Mesothelial cell of epicardium (in vitro differentiated cells): Measurements from ENCODE around the gene SUV39H2. TPM values are rescaled to one million over a fixed set of nuclear protein-coding genes. Genes with fewer than 3 reads are reported as not detected.
"Not testable (repeated sequence)": the region's sequence is repeated elsewhere in the genome, so short reads cannot be mapped to it uniquely, and the experiment has no call there.

ENCODE experiments used
- DNase-seq, 2 experiments: peaks; one replicate each; pipeline ENCODE4 v3.0.0; 2021; ENCODE audit warnings: low spot score in 2 of 2; ENCODE audit not compliant: unreplicated experiment in 2 of 2
- H3K27ac Mint-ChIP-seq: 2 replicates; pipeline ENCODE4 v1.8.0; 2021; ENCODE audit warnings: mixed read lengths
- H3K27me3 Mint-ChIP-seq: 2 replicates; pipeline ENCODE4 v1.8.0; 2021; ENCODE audit warnings: low read depth, mixed read lengths
- H3K36me3 Mint-ChIP-seq: 2 replicates; pipeline ENCODE4 v1.8.0; 2021; ENCODE audit warnings: mixed read lengths
- H3K4me1 Mint-ChIP-seq: 2 replicates; pipeline ENCODE4 v1.8.0; 2021; ENCODE audit warnings: mixed read lengths
- H3K4me3 Mint-ChIP-seq: 2 replicates; pipeline ENCODE4 v1.8.0; 2021; ENCODE audit warnings: mild to moderate bottlenecking, moderate library complexity, mixed read lengths
- H3K9me3 Mint-ChIP-seq: 2 replicates; pipeline ENCODE4 v1.8.0; 2021; ENCODE audit warnings: mixed read lengths
- total RNA-seq: library from RNA; stranded (reverse); gene quantifications from 3 replicates; pipeline ENCODE4 v1.2.1, GENCODE V29; 2021
- TF ChIP-seq, protein P1 (sequence below): fragments of 200-600 bp; sonication (generic); IDR thresholded peaks from one replicate; pipeline ENCODE4 v1.5.0; 2021; ENCODE audit warnings: antibody characterized with exemption; ENCODE audit not compliant: unreplicated experiment

The SUV39H2 gene
- total RNA-seq, 1 donor from 2014 or later: 25.8 TPM

DNA sequence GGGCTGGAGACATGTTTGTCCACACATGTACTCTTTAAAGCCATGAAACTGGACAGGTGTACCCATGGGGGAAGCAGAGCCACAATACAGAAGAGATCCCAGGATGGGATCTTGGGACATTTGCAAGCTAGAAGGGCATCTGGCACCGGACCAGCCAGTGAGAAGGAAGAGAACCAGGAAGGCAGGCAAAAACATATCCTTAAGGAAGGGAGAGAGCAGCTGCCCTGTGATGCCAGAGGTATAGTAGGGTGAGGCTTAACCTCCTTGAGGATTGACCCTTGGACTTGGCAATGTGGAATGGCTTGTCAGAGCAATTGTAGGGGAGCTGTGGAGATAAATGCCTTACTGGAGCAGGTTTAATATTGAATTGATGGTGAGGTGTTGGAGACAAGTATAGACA, 17.9 kb upstream of the SUV39H2 start:
- DNase-seq: no peak
- Mint-ChIP-seq H3K36me3 (peaks cover 14% of the 10 kb centered on the region), H3K4me1 (no peaks in the 10 kb centered on the region), H3K4me3 (no peak overlapping the region), H3K9me3 (peaks cover 3% of the 10 kb centered on the region), H3K27me3 (no peaks in the 10 kb centered on the region), H3K27ac (no peak overlapping the region)
- TF ChIP-seq, protein P1, sequence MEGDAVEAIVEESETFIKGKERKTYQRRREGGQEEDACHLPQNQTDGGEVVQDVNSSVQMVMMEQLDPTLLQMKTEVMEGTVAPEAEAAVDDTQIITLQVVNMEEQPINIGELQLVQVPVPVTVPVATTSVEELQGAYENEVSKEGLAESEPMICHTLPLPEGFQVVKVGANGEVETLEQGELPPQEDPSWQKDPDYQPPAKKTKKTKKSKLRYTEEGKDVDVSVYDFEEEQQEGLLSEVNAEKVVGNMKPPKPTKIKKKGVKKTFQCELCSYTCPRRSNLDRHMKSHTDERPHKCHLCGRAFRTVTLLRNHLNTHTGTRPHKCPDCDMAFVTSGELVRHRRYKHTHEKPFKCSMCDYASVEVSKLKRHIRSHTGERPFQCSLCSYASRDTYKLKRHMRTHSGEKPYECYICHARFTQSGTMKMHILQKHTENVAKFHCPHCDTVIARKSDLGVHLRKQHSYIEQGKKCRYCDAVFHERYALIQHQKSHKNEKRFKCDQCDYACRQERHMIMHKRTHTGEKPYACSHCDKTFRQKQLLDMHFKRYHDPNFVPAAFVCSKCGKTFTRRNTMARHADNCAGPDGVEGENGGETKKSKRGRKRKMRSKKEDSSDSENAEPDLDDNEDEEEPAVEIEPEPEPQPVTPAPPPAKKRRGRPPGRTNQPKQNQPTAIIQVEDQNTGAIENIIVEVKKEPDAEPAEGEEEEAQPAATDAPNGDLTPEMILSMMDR: no peak

DNA sequence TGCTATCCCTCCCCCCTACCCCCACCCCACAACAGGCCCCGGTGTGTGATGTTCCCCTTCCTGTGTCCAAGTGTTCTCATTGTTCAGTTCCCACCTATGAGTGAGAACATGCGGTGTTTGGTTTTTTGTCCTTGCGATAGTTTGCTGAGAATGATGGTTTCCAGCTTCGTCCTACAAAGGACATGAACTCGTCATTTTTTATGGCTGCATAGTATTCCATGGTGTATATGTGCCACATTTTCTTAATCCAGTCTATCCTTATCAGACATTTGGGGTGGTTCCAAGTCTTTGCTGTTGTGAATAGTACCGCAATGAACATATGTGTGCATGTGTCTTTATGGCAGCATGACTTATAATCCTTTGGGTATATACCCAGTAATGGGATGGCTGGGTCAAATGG, 14.2 kb upstream of the SUV39H2 start:
- H3K27ac Mint-ChIP-seq, H3K9me3 Mint-ChIP-seq, H3K4me1 Mint-ChIP-seq, H3K27me3 Mint-ChIP-seq, DNase-seq, H3K4me3 Mint-ChIP-seq: not testable (repeated sequence)
- H3K36me3 Mint-ChIP-seq: peaks cover 29% of the 10 kb centered on the region

DNA sequence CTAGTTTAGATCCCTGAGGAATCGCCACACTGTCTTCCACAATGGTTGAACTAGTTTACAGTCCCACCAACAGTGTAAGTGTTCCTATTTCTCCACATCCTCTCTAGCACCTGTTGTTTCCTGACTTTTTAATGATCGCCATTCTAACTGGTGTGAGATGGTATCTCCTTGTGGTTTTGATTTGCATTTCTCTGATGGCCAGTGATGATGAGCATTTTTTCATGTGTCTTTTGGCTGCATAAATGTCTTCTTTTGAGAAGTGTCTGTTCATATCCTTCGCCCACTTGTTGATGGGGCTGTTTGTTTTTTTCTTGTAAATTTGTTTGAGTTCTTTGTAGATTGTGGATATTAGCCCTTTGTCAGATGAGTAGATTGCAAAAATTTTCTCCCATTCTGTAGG, 13.8 kb upstream of the SUV39H2 start:
- not testable (repeated sequence) for DNase-seq, H3K9me3 Mint-ChIP-seq, H3K4me3 Mint-ChIP-seq, H3K27me3 Mint-ChIP-seq, H3K4me1 Mint-ChIP-seq, H3K27ac Mint-ChIP-seq
- H3K36me3 Mint-ChIP-seq: peaks cover 32% of the 10 kb centered on the region

DNA sequence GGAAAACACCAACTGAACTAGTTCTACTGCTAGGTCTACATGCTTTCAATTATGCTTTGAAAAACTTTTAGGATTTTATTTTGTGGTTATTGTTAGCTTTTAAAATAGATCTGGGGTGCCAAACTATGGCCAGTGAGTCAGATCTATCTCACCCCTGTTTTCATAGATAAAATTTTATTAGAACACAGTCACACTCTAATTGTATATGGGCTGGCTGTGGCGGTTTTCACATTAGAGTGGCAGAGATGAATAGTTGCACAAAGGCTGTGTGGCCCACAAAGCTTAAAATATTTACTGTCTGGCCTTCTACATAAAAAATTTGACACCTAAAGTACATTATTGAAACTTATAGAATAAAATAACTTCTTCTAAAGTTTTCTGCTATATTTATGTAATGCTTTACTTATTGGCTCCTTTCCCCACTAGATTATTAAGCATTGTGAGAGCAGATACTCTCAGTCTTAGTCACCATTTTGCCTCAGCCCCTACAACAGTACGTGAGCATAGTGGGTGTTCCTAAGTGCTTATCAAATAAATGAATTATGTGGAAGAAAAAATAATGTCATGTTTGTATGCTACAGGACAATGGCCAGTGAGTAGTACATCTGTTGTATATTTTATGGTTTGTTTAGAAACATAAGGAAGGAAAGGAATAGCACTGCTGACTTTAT, 5.4 kb upstream of the SUV39H2 start:
- H3K27me3 Mint-ChIP-seq: no peaks in the 10 kb centered on the region
- TF ChIP-seq, protein P1: no peak
- H3K4me1 Mint-ChIP-seq: peaks cover 13% of the 10 kb centered on the region
- H3K9me3 Mint-ChIP-seq: no peaks in the 10 kb centered on the region
- no peak for DNase-seq
- H3K27ac Mint-ChIP-seq: no peak overlapping the region
- no peak overlapping the region for H3K4me3 Mint-ChIP-seq
- H3K36me3 Mint-ChIP-seq: peaks cover 7% of the 10 kb centered on the region

DNA sequence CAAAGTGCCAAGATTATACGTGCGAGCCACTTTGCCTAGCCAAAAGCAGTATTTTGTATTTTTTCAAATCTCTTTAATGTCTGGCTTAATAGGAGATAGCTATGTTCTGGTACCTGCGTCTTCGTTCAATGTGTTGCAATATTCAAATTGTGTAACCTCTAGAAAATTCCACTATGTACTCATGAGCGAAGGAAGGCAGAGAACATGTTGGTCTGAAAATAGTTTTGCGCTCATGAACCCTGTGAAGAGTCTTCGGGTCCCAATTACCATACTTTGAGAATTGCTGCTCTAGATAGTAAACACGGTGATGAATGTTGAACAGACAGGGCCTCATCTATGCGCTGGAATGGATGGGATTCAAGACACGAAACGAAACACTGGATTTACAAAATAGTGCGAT, 2.7 kb upstream of the SUV39H2 start:
- TF ChIP-seq, protein P1: no peak
- no peaks in the 10 kb centered on the region for H3K9me3 Mint-ChIP-seq

DNA sequence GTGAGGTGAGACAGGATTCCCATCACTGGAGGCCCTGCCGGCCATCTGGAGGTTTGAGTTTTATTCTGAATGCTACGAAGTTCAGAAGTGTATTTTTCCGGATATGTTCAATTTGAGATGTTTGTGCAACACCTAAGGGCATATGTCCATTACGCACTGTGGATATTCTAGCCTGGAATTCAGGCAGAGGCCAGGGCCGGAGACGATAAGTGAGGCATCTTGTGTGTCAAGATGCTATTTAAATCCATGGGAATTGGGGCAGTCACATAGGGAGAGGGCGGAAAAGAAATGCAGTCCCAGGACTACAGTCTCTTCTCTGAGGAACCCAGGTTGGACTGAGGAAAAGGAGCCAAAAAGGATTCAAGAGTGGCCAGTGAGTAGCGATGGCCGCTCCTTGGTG, 1.9 kb upstream of the SUV39H2 start:
- no peaks in the 10 kb centered on the region for H3K36me3 Mint-ChIP-seq
- H3K9me3 Mint-ChIP-seq: no peaks in the 10 kb centered on the region
- peak overlapping the region; percentile 93 for H3K4me3 Mint-ChIP-seq
- no peaks in the 10 kb centered on the region for H3K27me3 Mint-ChIP-seq
- H3K27ac Mint-ChIP-seq: peak overlapping the region; percentile 72
- H3K4me1 Mint-ChIP-seq: peaks cover 31% of the 10 kb centered on the region
- TF ChIP-seq, protein P1: no peak
- DNase-seq: no peak

More for the DNA sequence above, 2.7 kb upstream of the SUV39H2 start:
- no peaks in the 10 kb centered on the region for H3K27me3 Mint-ChIP-seq
- DNase-seq: no peak
- H3K4me1 Mint-ChIP-seq: peaks cover 29% of the 10 kb centered on the region
- H3K36me3 Mint-ChIP-seq: no peaks in the 10 kb centered on the region
- H3K27ac Mint-ChIP-seq: no peak overlapping the region
- no peak overlapping the region for H3K4me3 Mint-ChIP-seq
